Heart left ventricle (tissue), 13 donors: ENCODE results near the gene SCYL2.

ENCODE experiments used
- CTCF ChIP-seq, 12 donors: fragments of 200-600 bp; sonication (generic) in 4 of 12; IDR thresholded peaks; one replicate each; pipeline versions ENCODE4 v1.5.0 to v1.8.0; 2018 to 2022; ENCODE audit warnings: antibody characterized with exemption in 12 of 12, mild to moderate bottlenecking in 5 of 12
- POLR2A ChIP-seq, 2 donors: fragments of 450-650 bp; IDR thresholded peaks; one replicate each; pipeline ENCODE4 v1.6.1; 2017; ENCODE audit warnings: antibody characterized with exemption in 2 of 2, mild to moderate bottlenecking in 2 of 2, moderate library complexity in 2 of 2
- donor health status: ischemic (EF 13 %, LVEDD 7.1; RV severe dilation, severe dysfunction).
- donor health status: DM: no; HTN: yes; CAD: no.
- donor health status: DM: no; HTN: no; CAD: no.
- donor health status: ischemic (EF 25% LVEDD 6.9; RV normal size, moderate dysfunction).
- donor health status: ischemic (EF 25% LVEDD 5.7; RV mildly dilated, moderate dysfunction).
- donor health status: ischemic (EF 35%, LVEDD 5.7; RV mildly dilated, moderate dysfunction).
- donor health status: nonischemic (EF 11% LVEDD 7.7; RV severe dilation, severe dysfunction).
- donor health status: DM: yes; HTN: yes; CAD: no.
- donor health status: PGD.
- donor health status: ischemic (EF 29% LVEDD 5.4; RV normal size, mild dysfunction).
- donor health status: nonischemic (EF 23%, LVEDD 6.1; RV moderate dilation, normal function).

GRCh38 chr12:100247765-100248164, 19.2 kb upstream of the SCYL2 start:
- TF ChIP-seq CTCF (IDR thresholded peaks at IDR 0.05) (no peak), POLR2A (IDR thresholded peaks at IDR 0.05) (no peak)
